NB4 (cell line): ENCODE data around the gene VMO1.

ENCODE experiments used
- DNase-seq: peaks from one replicate; pipeline ENCODE4 v3.0.0; 2010; ENCODE audit warnings: low read depth
- H3K4me3 ChIP-seq: one replicate; pipeline ENCODE4 v1.5.1; 2011; ENCODE audit warnings: mild to moderate bottlenecking, low read depth, low read length, moderate library complexity
- MYC ChIP-seq: IDR thresholded peaks from 2 replicates; pipeline ENCODE4 v1.6.1; 2011; ENCODE audit warnings: low read depth, low read length
- POLR2A ChIP-seq: IDR thresholded peaks from 2 replicates; pipeline ENCODE4 v1.6.1; 2011; ENCODE audit warnings: mild to moderate bottlenecking; ENCODE audit not compliant: insufficient read length; ENCODE audit errors: extremely low read depth
- TF ChIP-seq, protein P1 (sequence below): IDR thresholded peaks from one replicate; pipeline ENCODE4 v1.5.1; 2012; ENCODE audit warnings: low read depth, low read length
- TF ChIP-seq, protein P2 (sequence below): IDR thresholded peaks from 2 replicates; pipeline ENCODE4 v1.6.1; 2011; ENCODE audit warnings: low read depth, low read length

The VMO1 gene

DNA sequence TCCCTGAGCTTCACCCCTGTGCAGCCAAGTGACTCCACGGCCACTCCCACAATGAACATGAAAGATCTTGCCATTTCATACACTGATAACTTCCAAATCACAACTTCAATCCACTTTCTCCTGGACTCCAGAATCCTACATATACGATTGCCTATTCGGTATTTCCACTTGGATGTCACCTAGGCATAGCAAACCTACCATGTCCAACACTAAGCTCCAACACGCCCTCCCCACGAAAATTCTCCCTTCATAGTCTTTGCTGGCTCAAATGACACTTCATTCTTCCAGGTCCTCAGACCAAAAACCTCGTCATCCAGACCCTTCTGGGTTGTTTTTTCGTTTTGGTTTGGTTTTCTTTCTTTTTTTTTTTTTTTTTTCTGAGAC is 4.5 kb upstream of the VMO1 start:
- TF ChIP-seq, protein P1, sequence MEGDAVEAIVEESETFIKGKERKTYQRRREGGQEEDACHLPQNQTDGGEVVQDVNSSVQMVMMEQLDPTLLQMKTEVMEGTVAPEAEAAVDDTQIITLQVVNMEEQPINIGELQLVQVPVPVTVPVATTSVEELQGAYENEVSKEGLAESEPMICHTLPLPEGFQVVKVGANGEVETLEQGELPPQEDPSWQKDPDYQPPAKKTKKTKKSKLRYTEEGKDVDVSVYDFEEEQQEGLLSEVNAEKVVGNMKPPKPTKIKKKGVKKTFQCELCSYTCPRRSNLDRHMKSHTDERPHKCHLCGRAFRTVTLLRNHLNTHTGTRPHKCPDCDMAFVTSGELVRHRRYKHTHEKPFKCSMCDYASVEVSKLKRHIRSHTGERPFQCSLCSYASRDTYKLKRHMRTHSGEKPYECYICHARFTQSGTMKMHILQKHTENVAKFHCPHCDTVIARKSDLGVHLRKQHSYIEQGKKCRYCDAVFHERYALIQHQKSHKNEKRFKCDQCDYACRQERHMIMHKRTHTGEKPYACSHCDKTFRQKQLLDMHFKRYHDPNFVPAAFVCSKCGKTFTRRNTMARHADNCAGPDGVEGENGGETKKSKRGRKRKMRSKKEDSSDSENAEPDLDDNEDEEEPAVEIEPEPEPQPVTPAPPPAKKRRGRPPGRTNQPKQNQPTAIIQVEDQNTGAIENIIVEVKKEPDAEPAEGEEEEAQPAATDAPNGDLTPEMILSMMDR = no peak
- no peak for TF ChIP-seq MYC
- TF ChIP-seq POLR2A = no peak
- TF ChIP-seq, protein P2, sequence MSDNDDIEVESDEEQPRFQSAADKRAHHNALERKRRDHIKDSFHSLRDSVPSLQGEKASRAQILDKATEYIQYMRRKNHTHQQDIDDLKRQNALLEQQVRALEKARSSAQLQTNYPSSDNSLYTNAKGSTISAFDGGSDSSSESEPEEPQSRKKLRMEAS = no peak; the same call in 1 of the 2 replicates
- DNase-seq = no peak
- H3K4me3 ChIP-seq = peak overlapping the region; percentile 50

DNA sequence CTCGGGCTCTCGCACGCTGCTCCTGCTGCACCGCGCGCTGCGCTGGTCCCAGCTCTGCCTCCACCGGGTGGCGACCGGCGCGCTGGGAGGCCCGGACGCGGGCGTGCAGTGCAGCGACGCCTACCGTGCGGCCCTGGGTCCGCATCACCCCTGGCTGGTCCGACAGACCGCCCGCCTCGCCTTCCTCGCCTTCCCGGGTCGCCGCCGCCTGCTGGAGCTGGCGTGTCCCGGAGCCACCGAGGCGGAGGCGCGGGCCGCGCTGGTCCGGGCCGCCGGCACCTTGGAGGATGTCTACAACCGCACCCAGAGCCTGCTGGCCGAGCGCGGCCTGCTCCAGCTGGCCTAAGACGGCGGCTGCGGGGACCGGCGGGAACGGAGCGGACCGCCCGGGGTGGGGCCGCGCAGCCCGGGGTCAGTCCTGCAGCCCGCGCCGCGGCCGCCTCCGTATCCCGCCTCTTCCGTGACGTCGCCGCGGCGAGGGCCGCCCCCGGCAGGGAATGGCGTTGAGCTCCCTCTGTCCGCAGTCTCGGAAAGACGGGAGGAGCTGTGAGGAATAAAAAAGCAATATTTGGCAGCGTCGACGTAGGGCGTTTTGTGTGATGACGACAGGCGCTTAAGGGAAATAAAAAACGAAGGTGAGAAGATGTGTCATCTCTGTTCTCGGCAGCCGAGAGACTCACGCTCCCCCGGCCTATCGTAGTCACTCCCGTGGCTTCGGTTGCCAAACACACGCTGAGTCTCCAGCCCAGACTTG is 4.0 kb upstream of the VMO1 start:
- H3K4me3 ChIP-seq = peak overlapping the region; percentile 50
- DNase-seq = peak; percentile 86
- peak; percentile 35 for TF ChIP-seq POLR2A
- TF ChIP-seq, protein P1 = peak; percentile 30
- TF ChIP-seq, protein P2 = peak; percentile 49; the same call in 1 of the 2 replicates
- peak; percentile 67 for TF ChIP-seq MYC

DNA sequence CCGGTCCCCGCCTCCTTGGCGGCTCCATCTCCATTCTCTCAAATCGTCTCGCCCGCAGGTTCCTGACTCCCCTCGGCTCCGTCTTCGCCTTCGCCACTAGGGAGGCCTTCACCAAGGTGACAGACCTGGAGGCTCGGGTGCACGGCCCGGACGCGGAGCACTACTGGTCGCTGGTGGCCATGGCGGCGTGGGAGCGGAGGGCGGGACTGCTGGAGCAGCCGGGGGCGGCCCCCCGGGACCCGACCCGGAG is 3.5 kb upstream of the VMO1 start:
- H3K4me3 ChIP-seq = peak overlapping the region; percentile 46
- no peak for DNase-seq

DNA sequence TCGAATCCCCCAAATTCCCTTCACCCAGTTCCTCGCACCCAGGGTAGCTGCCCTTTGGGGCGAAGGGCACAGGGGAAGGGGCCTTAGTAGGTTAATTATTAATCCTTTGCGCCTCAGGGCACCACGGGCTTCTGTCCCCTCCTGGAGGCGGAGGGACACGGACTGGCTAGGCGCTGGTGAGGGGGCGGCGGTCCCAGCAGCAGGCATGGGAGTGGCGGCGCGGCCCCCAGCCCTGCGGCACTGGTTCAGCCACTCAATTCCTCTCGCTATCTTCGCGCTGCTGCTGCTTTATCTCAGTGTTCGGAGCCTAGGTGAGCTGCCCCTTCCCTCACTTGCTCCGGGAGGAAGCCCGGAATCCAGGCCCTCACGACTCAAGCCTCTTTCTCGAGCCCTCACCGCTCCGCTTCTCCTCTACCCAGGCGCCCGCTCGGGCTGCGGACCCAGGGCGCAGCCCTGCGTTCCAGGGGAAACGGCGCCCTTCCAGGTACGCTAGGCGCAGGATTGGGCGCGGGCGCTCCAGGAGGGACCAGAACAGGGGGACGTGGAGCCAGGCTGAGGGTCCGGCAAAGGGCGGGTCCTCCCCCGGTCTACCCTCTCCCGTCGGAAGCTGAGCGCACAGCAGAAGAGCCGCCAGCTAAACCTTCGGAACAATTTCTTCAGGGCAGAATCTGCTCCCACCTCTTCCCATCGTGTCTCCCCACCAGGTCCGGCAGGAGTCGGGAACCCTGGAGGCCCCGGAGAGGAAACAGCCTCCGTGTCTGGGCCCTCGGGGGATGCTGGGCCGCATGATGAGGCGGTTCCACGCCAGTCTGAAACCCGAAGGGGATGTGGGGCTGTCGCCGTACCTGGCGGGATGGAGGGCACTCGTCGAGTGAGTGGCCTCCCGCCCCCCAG is 2.9 kb upstream of the VMO1 start, which contains the start of gene GLTPD2:
GLTPD2 (plus strand) TSS at position 158 of the 894 bp plus-strand sequence; CDS start at position 206, 48 bp downstream.
- no peak for DNase-seq
- TF ChIP-seq POLR2A = no peak
- TF ChIP-seq, protein P1 = no peak
- TF ChIP-seq, protein P2 = no peak
- TF ChIP-seq MYC = no peak
- H3K4me3 ChIP-seq = peak within 1 kb of the TSS; percentile 46

More for the DNA sequence above, 3.5 kb upstream of the VMO1 start:
- TF ChIP-seq, protein P2 = no peak
- TF ChIP-seq MYC (no peak), POLR2A (no peak)
- TF ChIP-seq, protein P1 = no peak

DNA sequence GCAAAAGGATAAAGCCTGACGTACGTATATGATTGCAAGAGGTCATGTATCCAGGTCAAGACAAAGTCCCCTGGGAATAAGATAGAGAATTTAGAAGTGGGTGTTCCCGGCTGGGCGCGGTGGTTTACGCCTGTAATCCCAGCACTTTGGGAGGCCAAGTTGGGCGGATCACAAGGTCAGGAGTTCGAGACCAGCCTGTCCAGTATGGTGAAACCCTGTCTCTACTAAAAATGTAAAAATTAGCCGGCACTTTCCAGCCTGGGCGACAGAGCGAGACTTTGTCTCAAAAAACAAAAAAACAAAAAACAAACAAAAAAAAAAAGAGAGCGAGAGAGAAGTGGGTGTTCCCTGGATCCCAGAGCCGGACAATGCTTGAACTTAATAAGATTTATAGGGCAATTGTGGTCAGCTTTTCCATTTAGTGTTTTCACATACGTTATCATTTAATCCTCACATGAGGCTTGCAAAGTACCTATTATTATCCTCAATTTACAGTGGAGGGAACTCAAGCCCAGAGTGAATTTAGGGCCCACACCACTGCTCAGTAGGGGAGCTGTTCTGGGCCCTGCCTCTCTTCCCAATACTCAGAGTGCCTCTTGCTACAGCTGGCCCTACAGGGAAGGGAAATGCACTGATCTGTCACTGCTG is 2.1 kb upstream of the VMO1 start:
- H3K4me3 ChIP-seq = no peak overlapping the region
- no peak for DNase-seq
- TF ChIP-seq POLR2A = no peak
- TF ChIP-seq, protein P2 = no peak
- no peak for TF ChIP-seq MYC
- TF ChIP-seq, protein P1 = no peak
